GM12874 (cell line): Measurements from ENCODE around the gene WBP2.

Experiments
- TF ChIP-seq, protein P1 (sequence below): IDR thresholded peaks from 2 replicates; pipeline ENCODE4 v1.5.1; 2011; ENCODE audit warnings: low read depth, mild to moderate bottlenecking, control low read depth, low read length, moderate library complexity; ENCODE audit not compliant: insufficient read depth

Gene WBP2

DNA sequence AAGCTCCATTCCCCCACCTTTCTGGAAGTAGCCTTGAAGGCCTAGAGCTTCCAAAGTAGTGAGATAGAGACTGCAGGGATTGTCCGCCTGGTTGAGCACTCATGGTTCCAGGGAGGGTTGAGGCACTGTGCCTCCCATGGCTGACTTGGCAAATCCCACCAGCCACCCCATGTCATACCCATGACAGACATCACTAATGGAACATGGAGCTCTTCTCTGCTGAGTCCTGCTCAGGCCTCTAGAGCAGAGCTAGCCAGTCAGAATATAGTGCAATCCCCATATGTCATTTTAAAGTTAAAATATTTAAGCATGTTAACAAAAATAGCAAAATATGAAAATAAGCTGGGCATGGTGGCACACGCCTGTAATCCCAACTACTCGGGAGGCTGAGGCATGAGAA, 39.7 kb downstream of the WBP2 start:
- TF ChIP-seq, protein P1, sequence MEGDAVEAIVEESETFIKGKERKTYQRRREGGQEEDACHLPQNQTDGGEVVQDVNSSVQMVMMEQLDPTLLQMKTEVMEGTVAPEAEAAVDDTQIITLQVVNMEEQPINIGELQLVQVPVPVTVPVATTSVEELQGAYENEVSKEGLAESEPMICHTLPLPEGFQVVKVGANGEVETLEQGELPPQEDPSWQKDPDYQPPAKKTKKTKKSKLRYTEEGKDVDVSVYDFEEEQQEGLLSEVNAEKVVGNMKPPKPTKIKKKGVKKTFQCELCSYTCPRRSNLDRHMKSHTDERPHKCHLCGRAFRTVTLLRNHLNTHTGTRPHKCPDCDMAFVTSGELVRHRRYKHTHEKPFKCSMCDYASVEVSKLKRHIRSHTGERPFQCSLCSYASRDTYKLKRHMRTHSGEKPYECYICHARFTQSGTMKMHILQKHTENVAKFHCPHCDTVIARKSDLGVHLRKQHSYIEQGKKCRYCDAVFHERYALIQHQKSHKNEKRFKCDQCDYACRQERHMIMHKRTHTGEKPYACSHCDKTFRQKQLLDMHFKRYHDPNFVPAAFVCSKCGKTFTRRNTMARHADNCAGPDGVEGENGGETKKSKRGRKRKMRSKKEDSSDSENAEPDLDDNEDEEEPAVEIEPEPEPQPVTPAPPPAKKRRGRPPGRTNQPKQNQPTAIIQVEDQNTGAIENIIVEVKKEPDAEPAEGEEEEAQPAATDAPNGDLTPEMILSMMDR = no peak

GRCh38 chr17:75814900-75815373, 40.2 kb downstream of the WBP2 start:
- TF ChIP-seq, protein P1 = no peak

- TF ChIP-seq, protein P1 = no peak
Measured at GRCh38 chr17:75814021-75814395, 41.1 kb downstream of the WBP2 start.

DNA sequence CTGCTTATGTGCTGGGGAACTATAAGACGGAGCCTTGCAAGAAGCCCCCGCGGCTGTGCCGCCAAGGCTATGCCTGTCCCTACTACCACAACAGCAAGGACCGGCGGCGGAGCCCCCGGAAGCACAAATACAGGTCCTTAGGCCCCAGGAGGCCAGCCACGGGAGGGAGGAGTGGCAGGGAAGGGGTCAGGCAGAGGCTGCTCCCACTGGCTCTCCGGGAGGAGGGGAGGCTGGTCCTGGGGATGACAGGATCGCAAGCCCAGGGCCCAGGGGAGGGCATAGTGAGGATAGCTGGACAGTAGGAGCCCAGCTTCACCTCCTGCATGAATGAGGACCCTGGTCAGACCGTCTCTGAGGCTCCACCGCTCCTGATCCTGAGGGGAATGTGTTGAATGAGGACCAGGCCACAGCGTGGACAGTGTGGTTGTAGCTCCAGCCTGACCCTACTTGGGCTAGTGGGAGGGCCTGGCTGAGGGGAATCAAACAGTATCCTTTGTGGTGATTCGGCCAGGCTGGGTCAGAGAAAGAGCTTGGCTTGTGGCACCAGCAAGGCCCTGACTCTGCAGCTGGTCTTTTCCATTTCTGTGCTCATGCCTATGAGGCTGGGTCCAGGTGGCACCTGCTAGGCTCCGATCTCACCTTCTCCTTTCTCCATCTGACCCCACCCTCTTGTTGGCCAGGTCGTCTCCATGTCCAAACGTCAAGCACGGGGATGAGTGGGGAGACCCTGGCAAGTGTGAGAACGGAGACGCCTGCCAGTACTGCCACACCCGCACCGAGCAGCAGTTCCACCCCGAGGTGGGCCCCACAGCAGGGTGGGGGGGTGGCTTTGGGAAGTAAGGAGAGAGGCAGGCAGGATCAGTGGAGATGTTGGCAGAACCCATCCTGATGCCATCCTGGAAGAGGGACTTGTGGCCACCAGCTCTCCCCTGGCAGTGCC, 41.8 kb downstream of the WBP2 start:
- TF ChIP-seq, protein P1 = no peak

DNA sequence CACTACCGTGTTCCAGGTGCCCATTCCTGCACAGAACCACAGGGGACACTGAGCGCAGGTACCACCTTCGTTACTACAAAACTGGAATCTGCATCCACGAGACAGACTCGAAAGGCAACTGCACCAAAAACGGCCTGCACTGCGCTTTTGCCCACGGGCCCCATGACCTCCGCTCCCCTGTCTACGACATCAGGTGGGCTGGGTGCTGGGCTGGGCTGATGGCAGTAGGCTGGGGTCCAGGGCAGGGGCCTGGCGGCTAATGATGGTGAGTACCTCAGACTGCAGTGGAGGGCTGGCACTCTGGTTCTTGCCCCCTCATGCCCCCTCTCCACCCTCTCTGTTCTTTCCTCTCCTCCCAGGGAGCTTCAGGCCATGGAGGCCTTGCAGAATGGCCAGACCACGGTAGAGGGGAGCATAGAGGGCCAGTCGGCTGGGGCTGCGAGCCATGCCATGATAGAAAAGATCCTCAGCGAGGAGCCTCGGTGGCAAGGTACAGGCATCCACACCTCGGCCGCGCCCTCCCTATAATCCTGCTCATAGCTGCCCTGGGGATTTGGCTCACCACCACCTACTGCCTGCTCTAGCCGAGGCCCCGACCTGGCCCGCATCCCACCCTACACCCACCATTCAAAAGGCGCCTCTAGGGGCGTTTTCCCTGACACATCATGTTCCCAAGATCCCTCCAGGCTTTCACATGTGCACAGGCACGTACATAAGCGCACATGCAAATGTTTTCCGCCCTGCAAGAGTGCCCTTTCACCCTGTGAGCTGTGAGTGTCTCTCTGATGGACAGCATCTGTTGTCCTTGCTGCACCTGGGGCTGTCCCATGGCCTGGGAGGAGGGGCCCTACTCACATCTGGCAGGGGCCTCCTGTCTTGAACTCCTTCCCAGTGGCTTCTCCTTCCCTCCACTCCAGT, 42.8 kb downstream of the WBP2 start:
- TF ChIP-seq, protein P1 = no peak

- TF ChIP-seq, protein P1 = no peak
Measured at GRCh38 chr17:75811174-75811573, 44.0 kb downstream of the WBP2 start.

DNA sequence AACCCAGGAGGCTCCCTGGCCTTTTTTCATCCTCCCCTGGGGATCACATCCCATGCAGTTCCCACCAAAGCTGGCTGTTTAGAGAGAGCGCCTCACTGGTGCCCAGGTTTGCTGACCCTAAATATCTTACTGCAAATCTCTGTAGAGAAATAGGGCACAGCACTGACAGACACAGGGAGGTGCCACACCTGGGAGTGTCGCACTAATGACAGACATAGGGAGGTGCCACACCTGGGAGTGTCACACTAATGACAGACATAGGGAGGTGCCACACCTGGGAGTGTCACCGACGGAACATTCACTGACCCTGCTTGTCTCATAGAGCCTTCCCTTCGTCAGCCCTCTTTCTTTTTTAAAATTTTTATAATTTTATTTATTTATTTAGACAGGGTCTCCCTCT, 44.9 kb downstream of the WBP2 start:
- TF ChIP-seq, protein P1 = no peak
